DOHH2 (cell line): ENCODE results near the gene GIGYF2.

ENCODE experiments used
- EZH2phosphoT487 ChIP-seq: fragments of 200-600 bp; sonication (generic); IDR thresholded peaks from 2 replicates; pipeline ENCODE4 v1.6.1; 2017; ENCODE audit warnings: borderline replicate concordance, mild to moderate bottlenecking, antibody characterized with exemption, low read length, moderate library complexity, mixed read lengths
- TF ChIP-seq, protein P1 (sequence below): fragments of 200-600 bp; sonication (generic); IDR thresholded peaks from one replicate; pipeline ENCODE4 v1.5.1; 2014; ENCODE audit warnings: antibody characterized with exemption, mild to moderate bottlenecking, low read depth, low read length; ENCODE audit not compliant: poor library complexity, severe bottlenecking

DNA sequence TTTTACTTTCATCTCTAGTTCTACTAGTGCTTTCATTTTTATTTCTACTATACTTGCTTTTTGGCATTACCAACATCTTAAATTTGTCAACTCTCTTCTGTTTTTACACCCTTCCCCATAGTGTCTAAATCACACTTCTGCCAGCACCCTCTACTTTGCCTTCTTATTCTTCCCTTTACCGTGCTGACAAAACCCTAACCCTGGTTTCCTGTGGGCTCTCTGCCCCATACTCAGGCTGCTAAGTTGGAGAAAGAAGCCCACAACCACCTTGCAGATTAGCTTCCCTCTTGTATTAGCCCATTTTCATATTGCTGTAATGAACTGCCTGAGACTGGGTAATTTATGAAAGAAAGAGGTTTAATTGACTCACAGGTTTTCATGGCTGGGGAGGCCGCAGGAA is 24.8 kb downstream of the GIGYF2 start:
- TF ChIP-seq, protein P1, sequence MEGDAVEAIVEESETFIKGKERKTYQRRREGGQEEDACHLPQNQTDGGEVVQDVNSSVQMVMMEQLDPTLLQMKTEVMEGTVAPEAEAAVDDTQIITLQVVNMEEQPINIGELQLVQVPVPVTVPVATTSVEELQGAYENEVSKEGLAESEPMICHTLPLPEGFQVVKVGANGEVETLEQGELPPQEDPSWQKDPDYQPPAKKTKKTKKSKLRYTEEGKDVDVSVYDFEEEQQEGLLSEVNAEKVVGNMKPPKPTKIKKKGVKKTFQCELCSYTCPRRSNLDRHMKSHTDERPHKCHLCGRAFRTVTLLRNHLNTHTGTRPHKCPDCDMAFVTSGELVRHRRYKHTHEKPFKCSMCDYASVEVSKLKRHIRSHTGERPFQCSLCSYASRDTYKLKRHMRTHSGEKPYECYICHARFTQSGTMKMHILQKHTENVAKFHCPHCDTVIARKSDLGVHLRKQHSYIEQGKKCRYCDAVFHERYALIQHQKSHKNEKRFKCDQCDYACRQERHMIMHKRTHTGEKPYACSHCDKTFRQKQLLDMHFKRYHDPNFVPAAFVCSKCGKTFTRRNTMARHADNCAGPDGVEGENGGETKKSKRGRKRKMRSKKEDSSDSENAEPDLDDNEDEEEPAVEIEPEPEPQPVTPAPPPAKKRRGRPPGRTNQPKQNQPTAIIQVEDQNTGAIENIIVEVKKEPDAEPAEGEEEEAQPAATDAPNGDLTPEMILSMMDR = no peak
- TF ChIP-seq EZH2phosphoT487 = no peak
